Glutamatergic neuron (in vitro differentiated cells): ENCODE measurements around the gene MAPT. TPM values are rescaled to one million over a fixed set of nuclear protein-coding genes. Genes with fewer than 3 reads are reported as not detected.

Experiments
- DNase-seq: peaks from one replicate; pipeline ENCODE4 v3.0.0; 2022
- H3K27ac Mint-ChIP-seq: one replicate; pipeline ENCODE4 v1.8.0; 2020; ENCODE audit warnings: mild to moderate bottlenecking, mixed read lengths, inconsistent platforms; ENCODE audit not compliant: unreplicated experiment
- H3K27me3 Mint-ChIP-seq: one replicate; pipeline ENCODE4 v1.8.0; 2020; ENCODE audit warnings: mild to moderate bottlenecking, moderate library complexity, mixed read lengths, inconsistent platforms; ENCODE audit not compliant: unreplicated experiment
- H3K36me3 Mint-ChIP-seq: one replicate; pipeline ENCODE4 v1.8.0; 2020; ENCODE audit warnings: mild to moderate bottlenecking, mixed read lengths, inconsistent platforms; ENCODE audit not compliant: unreplicated experiment
- H3K4me1 Mint-ChIP-seq: one replicate; pipeline ENCODE4 v1.8.0; 2020; ENCODE audit warnings: mild to moderate bottlenecking, low read depth, mixed read lengths, inconsistent platforms; ENCODE audit not compliant: unreplicated experiment
- H3K4me3 Mint-ChIP-seq: one replicate; pipeline ENCODE4 v1.8.0; 2020; ENCODE audit warnings: mild to moderate bottlenecking, mixed read lengths, inconsistent platforms; ENCODE audit not compliant: unreplicated experiment
- H3K9me3 Mint-ChIP-seq: one replicate; pipeline ENCODE4 v1.8.0; 2020; ENCODE audit warnings: mild to moderate bottlenecking, moderate library complexity, mixed read lengths, inconsistent platforms; ENCODE audit not compliant: unreplicated experiment
- total RNA-seq: library from RNA; stranded (reverse); fragmentation: NEBNext Ultra II Directional; extraction: Animal tissue kit (Norgen Biotek cat#: 25700); gene quantifications from one replicate; pipeline ENCODE4 v1.2.1, GENCODE V29; 2021; ENCODE audit not compliant: unreplicated experiment
- TF ChIP-seq, protein P1 (sequence below): fragments of 200-600 bp; sonication (generic); IDR thresholded peaks from one replicate; pipeline ENCODE4 v1.5.0; 2021; ENCODE audit not compliant: partially characterized antibody, unreplicated experiment

The MAPT gene
- total RNA-seq, 1 donor from 2014 or later, result 123 TPM

DNA sequence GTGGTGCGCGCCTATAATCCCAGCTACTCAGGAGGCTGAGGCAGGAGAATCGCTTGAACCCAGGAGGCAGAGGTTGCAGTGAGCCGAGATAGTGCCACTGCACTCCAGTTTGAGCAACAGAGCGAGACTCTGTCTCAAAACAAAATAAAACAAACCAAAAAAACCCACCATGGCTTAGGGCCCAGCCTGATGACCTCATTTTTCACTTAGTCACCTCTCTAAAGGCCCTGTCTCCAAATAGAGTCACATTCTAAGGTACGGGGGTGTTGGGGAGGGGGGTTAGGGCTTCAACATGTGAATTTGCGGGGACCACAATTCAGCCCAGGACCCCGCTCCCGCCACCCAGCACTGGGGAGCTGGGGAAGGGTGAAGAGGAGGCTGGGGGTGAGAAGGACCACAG, 103.3 kb downstream of the MAPT start:
- H3K36me3 Mint-ChIP-seq, result peaks cover 5% of the 10 kb centered on the region
- H3K4me3 Mint-ChIP-seq, result no peak overlapping the region
- no peak overlapping the region for H3K27ac Mint-ChIP-seq
- TF ChIP-seq, protein P1, sequence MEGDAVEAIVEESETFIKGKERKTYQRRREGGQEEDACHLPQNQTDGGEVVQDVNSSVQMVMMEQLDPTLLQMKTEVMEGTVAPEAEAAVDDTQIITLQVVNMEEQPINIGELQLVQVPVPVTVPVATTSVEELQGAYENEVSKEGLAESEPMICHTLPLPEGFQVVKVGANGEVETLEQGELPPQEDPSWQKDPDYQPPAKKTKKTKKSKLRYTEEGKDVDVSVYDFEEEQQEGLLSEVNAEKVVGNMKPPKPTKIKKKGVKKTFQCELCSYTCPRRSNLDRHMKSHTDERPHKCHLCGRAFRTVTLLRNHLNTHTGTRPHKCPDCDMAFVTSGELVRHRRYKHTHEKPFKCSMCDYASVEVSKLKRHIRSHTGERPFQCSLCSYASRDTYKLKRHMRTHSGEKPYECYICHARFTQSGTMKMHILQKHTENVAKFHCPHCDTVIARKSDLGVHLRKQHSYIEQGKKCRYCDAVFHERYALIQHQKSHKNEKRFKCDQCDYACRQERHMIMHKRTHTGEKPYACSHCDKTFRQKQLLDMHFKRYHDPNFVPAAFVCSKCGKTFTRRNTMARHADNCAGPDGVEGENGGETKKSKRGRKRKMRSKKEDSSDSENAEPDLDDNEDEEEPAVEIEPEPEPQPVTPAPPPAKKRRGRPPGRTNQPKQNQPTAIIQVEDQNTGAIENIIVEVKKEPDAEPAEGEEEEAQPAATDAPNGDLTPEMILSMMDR, result no peak
- peaks cover 9% of the 10 kb centered on the region for H3K27me3 Mint-ChIP-seq
- DNase-seq, result no peak
- H3K4me1 Mint-ChIP-seq, result no peaks in the 10 kb centered on the region
- H3K9me3 Mint-ChIP-seq, result peaks cover 7% of the 10 kb centered on the region

DNA sequence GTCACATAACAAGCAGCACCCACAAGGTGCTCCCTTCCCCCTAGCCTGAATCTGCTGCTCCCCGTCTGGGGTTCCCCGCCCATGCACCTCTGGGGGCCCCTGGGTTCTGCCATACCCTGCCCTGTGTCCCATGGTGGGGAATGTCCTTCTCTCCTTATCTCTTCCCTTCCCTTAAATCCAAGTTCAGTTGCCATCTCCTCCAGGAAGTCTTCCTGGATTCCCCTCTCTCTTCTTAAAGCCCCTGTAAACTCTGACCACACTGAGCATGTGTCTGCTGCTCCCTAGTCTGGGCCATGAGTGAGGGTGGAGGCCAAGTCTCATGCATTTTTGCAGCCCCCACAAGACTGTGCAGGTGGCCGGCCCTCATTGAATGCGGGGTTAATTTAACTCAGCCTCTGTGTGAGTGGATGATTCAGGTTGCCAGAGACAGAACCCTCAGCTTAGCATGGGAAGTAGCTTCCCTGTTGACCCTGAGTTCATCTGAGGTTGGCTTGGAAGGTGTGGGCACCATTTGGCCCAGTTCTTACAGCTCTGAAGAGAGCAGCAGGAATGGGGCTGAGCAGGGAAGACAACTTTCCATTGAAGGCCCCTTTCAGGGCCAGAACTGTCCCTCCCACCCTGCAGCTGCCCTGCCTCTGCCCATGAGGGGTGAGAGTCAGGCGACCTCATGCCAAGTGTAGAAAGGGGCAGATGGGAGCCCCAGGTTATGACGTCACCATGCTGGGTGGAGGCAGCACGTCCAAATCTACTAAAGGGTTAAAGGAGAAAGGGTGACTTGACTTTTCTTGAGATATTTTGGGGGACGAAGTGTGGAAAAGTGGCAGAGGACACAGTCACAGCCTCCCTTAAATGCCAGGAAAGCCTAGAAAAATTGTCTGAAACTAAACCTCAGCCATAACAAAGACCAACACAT, 104.9 kb downstream of the MAPT start, which contains the start of gene STH:
Gene STH (plus strand): TSS at position 264 of the 913 bp plus-strand sequence. CDS start 30 bp downstream, at position 294.
- TF ChIP-seq, protein P1, result no peak
- Mint-ChIP-seq H3K36me3 (no peaks in the 10 kb centered on the region), H3K9me3 (peaks cover 7% of the 10 kb centered on the region), H3K4me1 (no peaks in the 10 kb centered on the region), H3K27me3 (peaks cover 12% of the 10 kb centered on the region), H3K4me3 (no peak within 1 kb of the TSS), H3K27ac (no peak within 1 kb of the TSS)
- no peak for DNase-seq

GRCh38 chr17:45999900-46000290, 105.5 kb downstream of the MAPT start:
- Mint-ChIP-seq H3K36me3 (no peaks in the 10 kb centered on the region), H3K27ac (no peak overlapping the region), H3K4me1 (no peaks in the 10 kb centered on the region), H3K27me3 (peaks cover 12% of the 10 kb centered on the region), H3K9me3 (peaks cover 7% of the 10 kb centered on the region), H3K4me3 (no peak overlapping the region)
- TF ChIP-seq, protein P1, result no peak
- DNase-seq, result no peak

GRCh38 chr17:46000292-46000691, 105.9 kb downstream of the MAPT start:
- DNase-seq, result no peak
- H3K4me3 Mint-ChIP-seq, result no peak overlapping the region
- H3K36me3 Mint-ChIP-seq, result no peaks in the 10 kb centered on the region
- no peaks in the 10 kb centered on the region for H3K4me1 Mint-ChIP-seq
- no peak overlapping the region for H3K27ac Mint-ChIP-seq
- peaks cover 7% of the 10 kb centered on the region for H3K9me3 Mint-ChIP-seq
- H3K27me3 Mint-ChIP-seq, result peaks cover 11% of the 10 kb centered on the region
- TF ChIP-seq, protein P1, result no peak

GRCh38 chr17:46000757-46001156, 106.4 kb downstream of the MAPT start:
- no peak overlapping the region for H3K27ac Mint-ChIP-seq
- peaks cover under 1% of the 10 kb centered on the region for H3K36me3 Mint-ChIP-seq
- DNase-seq, result no peak
- H3K4me3 Mint-ChIP-seq, result no peak overlapping the region
- peaks cover 10% of the 10 kb centered on the region for H3K27me3 Mint-ChIP-seq
- peaks cover 7% of the 10 kb centered on the region for H3K9me3 Mint-ChIP-seq
- H3K4me1 Mint-ChIP-seq, result no peaks in the 10 kb centered on the region
- TF ChIP-seq, protein P1, result no peak
